Measurements from ENCODE around the gene KLHL15.

GRCh38 chrX:23936180-23936579 is 90.8 kb downstream of the KLHL15 start:
- TF ChIP-seq CTCF (IDR thresholded peaks at IDR 0.05) (no peak), POLR2A (IDR thresholded peaks at IDR 0.05) (no peak)
